HG03066 (cell line): ENCODE results near the gene MDP1.
"Not testable (repeated sequence)": the region's sequence is repeated elsewhere in the genome, so short reads cannot be mapped to it uniquely, and the experiment has no call there.

Source experiments
- ATAC-seq: cut with Tn5 transposase; IDR thresholded peaks from one replicate; pipeline ENCODE4 v1.9.1; 2021; ENCODE audit warnings: low read depth; ENCODE audit not compliant: unreplicated experiment

MDP1 gene

DNA sequence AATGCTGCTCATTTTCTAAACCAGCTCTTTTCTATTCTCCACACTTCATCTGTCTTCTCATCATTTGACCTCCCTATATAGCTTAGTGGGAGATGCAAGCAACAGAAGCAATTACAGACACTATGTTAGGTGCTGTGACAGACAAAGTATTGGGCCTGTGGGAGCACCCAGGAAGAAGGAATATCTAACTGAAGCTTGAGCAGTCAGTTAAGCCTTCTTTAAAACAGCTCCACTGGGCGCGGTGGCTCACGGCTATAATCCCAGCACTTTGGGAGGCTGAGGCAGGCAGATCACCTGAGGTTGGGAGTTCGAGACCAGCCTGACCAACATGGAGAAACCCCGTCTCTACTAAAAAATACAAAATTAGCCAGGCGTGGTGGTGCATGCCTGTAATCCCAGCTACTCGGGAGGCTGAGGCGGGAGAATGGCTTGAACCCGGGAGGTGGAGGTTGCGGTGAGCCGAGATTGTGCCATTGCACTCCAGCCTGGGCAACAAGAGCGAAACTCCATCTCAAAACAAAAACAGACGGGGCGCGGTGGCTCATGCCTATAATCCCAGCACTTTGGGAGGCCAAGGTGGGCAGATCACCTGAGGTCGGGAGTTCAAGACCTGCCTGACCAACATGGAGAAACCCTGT, 12.5 kb downstream of the MDP1 start:
- not testable (repeated sequence) for ATAC-seq

DNA sequence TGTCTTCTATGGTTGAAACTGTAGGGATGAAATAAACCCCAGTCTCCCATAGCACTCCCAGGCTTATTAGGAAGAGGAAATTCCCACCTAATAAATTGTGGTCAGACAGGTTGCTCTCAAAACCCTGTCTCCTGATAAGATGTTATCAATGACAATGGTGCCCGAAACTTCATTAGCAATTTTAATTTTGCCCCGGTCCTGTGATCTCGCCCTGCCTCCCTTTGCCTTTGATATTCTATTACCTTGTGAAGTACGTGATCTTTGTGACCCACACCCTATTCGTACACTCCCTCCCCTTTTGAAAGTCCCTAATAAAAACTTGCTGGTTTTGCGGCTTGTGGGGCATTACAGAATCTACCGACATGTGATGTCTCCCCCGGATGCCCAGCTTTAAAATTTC, 13.3 kb downstream of the MDP1 start:
- not testable (repeated sequence) for ATAC-seq

DNA sequence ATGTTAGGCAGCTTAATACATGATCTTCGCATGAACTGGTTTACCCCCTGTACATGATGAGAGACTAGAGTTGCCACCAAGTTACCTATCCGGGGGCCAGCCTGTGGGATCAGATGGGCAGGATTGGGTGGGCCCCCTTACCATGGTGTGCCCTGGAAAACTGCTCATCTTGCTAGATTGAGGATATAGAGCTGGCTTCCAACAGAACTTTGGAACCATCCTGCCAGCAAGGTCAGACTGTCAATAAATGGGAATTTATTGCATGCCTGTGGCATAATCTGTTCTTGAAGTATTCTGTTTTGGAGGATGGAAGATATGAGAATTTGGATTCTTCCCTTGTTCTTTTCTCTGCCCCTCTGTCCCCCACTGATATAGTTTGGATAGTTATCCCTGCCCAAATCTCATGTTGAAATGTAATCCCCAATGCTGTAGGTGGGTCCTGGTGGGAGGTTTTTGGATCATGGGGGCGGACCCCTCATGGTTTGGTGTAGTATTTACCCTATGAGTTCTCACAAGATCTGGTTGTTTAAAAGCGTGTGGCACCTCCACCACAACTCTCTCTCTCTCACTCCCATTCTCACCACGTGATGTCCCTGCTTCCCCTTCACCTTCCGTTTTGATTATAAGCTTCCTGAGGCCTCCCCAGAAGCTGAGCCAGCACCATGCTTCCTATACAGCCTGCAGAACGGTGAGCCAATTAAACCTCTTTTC, 16.9 kb downstream of the MDP1 start:
- ATAC-seq = no peak

DNA sequence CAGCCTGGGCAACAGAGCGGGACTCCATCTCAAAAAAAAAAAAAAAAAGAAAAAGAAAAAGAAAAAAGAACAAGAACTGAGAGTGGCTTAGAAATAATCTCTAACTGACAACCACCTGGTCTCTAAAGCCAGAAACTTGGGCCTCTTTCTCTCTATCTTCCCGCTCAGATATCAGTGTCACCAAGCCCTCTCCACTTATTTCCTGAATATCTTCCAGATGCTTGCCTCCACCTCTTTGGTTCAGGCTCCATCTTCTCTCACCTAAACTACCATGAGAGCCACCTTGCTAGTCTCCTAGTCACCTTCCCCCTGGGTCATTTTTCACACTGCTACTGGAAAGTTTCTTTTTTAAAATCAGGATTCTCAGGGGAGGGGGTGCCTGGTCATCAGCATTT, 18.8 kb downstream of the MDP1 start:
- ATAC-seq = no peak

DNA sequence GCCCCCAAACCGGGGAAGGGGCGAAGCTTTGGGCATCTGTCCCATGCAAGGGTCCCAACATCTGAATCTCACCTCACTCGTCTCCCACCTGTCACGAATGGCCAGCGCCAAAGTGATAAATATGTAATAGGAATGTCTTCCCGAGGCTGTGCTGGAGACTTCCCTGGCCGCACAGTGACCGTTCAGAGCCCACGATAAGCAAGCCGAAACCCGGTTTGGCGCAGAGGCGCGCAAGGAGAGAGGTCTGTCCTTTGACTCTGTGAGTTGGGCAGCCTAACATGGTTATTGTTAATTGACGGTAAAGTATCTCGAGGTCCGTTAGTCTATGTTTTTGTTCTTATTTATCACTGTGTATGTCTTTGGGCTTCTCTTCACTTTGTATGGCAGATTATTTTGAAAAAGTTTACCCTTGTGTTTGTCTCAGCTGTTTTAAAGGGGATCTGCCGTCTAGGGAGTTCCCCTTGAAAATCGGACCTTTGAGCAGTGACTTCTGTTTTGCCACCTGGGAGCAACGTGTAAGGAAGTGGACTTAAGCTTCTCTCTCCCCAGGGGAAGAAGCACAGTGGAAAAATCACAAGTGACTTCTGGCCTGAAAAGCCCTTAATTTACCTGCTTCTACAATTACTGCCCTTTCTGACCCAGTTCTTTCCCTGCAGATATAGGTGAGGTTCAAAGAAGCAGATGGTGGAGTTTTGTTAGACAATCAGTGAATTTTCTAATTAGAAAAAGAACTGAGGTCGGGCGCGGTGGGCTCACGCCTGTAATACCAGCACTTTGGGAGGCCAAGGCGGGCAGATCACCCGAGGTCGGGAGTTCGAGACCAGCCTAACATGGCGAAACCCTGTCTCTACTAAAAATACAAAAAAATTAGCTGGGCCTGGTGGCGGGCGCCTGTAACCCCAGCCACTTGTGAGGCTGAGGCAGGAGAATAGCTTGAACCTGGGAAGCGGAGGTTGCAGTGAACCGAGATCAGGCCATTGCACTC, 19.5 kb downstream of the MDP1 start:
- peak; percentile 32 for ATAC-seq

DNA sequence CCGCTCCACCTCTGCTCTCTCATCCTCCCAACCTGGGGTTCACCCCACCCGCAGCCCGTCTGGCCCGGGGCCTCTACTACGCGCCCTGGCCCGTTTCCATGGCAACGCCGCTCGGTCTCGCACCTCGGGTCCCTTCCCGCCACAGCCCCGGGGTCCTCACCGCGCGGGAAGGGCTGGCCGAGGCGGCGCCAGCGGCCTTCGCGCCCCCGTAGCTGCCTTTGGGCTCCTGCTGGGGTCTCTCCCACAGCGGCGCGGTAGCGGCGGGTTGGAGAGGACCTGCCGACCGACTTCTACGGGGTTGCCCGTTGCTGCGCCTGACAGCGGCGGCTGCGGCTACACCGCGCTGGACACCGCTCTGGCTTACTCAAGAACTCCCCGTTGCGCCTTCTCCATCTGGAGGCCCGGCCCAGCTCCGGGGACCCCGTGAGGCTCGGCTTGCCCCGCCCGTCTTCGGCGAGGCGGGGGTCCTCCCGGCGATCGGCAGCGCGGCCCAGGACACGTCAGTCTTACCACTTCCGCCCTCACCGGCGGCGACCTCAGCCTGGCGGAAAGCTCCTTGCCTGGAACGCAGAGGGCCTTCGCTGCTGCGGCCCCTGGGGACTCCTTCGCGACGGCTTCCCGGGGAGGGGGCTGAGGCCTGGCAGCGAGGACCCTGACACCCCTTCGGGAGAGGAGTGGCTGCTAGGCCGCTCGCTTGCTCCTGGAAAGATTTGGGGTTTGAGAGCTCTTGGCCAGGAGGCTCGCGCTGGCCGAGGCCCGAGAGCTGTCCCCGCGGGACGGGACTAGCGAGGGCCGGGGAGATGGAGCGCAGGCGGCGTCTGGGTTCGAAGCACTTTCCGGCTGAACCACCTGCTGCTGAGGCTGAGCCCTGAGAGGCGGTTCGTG, 20.4 kb downstream of the MDP1 start, which contains the start of gene TM9SF1:
Gene TM9SF1, minus strand, starts transcription at position 256 of the 885 bp plus-strand sequence. CDS start 422 bp downstream, outside the sequence.
- peak; percentile 82 for ATAC-seq

DNA sequence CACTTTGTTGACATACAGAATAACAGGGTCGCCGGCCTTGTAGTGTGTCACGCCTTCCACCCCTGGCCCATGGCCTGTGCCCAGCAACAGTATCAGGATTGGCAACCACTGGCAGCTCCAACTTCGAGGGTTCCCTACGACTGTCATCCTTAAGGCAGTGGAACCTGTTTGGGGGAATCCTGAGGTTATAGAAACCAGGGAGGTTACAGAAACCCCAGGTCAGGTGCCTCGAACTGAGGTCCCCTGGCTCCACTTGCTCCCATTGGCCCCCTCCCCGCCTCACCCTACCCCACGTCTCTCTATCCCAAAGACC, 21.0 kb downstream of the MDP1 start:
- ATAC-seq = no peak

DNA sequence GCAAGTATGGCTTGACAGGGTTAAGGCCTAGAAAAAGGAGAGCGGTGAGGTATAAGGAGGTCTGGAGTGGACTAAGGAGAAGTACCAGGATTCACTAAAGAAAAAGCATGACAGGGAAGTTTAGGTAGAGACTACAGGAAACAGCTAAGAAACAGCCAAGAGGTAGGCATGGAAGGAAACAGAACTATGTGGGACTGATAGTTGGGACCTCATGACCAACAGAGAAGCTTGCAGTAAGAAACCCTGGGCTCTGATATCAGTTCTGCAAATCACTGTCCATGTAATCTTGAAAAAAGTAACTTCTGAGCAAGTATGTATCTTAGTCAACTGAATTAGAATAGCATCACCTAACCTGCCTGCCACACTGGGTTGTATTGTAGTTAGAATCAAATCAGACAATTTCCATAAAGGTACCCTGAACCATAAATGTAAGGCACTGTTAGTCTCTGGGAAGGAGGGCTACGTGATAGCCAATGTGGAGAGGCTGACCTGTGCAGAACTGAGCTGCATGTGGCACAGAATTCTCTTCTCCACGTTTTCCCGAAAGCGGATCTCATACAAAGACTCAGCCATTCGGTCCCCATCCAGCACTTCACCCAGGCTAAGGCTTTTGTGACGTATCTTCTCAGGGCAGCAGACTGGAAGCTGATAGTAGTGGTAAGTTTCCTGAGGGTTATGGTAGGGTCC, 21.5 kb downstream of the MDP1 start:
- no peak for ATAC-seq

DNA sequence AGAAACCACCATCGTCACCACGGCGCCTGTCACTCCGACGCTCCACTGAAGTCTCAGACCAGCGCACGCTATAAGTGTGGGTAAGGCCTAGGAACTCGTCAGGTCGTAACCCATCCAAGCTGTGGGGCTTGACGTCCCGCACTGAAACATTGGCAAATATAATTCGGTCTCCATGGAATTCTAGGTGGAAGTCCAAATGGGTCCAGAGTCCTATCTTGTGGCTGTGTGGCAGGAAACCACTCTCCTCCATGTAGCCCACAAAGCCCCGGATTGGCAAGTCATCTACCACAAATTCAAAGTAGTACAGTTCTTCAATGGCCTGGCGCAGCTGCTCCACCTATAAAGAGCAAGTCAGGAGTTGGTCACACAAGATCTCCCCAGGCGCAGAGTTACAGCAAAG, 22.9 kb downstream of the MDP1 start:
- no peak for ATAC-seq

DNA sequence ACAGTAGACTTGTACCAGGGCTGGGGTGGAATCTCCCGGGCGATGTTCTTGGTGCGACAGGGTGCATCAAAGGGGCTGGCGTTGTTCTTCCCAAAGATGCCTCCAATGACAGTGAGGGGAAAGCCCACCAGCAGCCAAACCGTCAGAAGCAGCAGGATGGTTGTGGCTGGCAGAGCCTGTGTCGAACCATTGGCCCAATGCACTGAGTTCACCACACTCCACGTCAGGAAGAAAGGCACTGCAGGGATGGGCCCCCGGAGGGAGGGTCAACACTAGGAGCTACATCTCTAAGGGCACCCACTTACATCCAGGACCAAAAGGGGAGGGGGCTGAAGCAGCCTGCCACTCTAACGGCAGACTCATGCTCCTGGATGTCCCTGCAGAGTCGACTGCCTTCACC, 25.4 kb downstream of the MDP1 start:
- no peak for ATAC-seq

DNA sequence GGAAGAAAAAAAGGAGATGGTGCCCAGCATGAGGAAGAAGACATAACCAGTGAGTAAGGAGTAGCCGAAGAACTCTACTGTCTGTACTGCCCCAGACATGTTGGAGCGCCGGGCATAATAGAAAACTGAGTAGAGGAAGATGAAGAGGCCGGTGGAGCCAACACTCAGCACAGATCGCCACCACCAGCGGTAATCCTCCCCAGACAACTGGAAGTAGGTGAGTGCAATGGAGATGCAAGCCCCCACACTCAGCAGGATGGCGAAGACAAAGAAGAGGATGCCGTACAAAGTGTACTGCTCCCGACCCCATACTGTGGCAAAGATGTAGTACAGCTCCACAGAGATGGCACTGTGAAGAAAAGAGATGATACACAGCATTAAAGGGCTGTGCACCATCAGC, 26.4 kb downstream of the MDP1 start:
- ATAC-seq = no peak

DNA sequence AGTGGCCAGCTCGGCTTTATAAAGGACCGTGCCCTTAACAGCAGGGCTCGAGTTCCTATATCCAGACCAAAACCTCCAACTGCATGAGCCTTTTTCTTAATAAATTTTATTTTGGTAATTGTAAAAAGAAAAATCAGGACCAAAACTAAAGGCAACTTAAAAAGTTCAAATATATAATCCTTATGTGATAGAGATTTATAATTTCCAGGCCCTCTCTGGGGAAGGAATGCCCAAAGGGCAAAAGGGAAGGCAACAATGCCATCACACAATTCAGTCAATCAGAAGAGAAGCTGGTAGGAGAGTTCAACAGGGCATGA, 26.8 kb downstream of the MDP1 start:
- ATAC-seq = no peak

DNA sequence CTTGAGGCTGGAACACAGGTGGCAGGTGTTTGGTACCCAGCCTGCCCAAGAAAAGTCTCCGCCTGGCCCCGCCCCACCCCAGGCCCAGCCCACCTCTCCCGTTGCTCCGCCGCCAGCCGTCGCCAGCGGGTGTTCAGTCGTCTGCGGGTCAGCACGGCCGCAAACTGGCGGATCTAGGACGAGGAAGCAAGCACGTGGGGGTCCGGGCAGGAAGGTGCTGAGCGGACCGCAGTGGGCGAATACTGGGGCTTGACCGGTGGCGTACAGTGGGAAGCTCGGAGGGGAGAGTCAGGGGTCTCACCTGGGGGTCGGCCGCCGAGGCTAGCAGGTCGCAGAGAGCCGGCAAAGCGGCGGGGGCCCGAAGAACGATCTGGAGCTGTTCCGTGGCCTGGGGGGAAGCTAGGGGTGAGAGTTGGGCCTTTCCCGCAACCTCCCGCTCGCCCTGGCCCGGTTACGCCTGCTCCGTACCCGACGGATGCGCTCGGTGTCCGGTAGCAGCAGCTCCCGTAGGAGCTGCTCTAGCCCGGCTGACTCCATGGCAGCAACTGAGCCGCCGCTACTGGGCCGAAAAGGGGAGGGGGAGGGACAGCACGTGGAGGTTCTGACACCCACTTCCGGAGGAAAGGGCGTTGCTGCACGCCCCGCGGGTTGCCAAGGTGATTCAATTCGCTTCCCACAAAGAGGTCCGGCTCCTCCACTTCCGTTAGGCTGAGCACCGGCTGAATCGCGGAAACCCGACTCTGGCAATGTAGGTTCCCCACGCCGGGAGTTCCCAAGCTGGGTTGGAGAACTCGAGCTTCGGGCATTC, 27.4 kb downstream of the MDP1 start, which contains the start of gene IPO4:
Gene IPO4, minus strand, starts transcription at position 566 of the 808 bp plus-strand sequence. Its CDS starts 29 bp downstream, at position 537.
- peak; percentile 94 for ATAC-seq

DNA sequence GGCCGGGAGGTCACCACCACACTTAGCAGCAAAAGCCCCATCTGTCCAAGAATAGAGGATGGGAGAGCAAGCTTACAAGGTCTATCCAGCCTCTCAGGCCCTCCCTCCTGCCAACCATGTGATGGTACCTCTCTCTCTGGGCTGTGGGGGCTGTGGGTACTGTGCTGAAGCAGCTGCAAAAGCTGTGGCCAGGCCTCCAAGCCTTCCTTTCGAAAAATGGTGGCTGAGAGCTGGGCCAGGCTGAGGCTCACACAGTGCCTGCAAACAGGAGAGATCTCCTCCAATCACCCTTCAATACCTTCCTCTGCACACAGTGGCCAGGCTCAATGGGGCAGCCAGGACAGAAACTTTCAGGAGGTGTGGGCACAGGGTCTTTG, 28.3 kb downstream of the MDP1 start:
- no peak for ATAC-seq

DNA sequence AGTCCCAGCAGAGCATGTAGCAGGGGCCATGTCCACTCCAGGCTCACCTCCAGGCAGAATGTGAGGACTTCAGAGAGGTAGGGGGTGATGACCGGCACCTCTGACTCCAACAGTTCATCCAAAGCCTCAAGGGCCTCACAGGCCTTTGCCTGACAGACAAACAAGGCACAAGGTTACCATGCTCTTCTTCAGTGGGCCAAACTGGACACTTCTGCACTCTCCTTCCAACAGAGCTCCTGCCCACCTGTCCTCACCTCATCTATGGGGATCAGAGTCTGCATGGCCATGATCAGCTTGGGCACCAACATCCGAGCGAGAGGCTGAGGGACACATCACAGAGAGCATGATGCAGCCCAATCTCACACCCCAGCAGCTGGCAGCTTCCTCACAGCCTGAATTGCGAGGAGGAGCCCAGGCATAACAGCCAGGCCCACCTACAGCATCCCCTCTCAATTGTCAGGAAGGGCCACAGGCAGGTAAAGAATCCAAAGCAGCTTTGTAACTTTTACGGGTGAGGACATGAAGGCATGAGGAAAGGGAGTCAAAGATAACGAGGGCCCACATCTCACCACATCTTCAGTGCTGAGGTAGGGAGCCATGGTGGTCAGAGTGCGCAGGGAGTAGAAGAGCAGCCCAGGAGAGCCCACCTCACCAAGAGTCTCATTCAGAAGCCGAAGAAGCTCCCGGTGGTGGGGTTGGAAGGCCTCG, 28.9 kb downstream of the MDP1 start:
- no peak for ATAC-seq

DNA sequence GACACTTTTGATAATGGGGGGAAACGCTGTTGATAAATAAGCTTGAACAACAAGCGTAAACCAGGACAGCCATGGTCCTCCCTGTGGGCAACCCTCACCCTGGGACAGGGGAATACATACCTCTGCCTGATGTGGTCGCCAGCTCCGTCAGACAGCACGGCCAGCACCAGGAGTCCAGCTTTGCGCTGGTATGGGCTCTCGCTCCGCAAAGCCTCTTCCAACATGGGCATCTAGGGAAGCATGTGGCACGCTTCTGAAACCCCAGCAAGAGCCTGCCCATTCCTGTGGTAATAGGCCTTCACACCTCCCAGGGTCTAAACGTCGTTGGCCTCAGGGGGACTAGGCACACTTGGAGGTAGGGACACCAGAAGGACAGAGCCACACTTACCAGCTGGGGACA, 30.1 kb downstream of the MDP1 start:
- ATAC-seq = no peak

DNA sequence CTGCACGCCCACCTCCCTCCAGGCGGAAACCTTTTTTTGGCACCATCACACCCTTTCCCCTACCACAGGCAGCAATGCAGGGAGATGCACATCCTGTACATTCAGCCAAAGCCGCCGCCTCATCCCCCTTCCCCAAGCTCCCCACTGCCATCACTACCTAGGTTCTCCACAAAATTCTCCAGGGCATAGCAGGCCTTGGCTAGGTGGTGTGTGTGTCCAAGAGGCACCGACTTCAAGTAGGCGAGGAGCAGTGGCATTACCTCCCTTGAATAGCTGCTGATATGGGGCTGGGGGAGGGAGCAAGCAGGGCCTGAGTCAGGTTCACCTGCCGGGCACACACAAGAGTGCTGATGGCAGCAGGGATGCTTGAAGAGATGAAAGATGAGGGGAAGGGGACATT, 30.8 kb downstream of the MDP1 start:
- ATAC-seq = no peak
